HCT116 (cell line): ENCODE data around the gene RPL35. TPM values are rescaled to one million over a fixed set of nuclear protein-coding genes. Genes with fewer than 3 reads are reported as not detected.

Experiments used
- ATAC-seq: fragments of 200-7000 bp; cut with Tn5 transposase; 2 replicates; pipeline ENCODE4 v1.9.1; 2020; ENCODE audit warnings: mild to moderate bottlenecking, moderate library complexity
- BruUV-seq: library from RNA; stranded (reverse); fragments of 400-500 nt; replicated peaks from 2 replicates; lab custom pipeline; 2021; lab: Mats Ljungman, UMichigan
- CTCF ChIA-PET: fragments of 300-600 bp; sonication (Branson Sonifier 250); formaldehyde crosslinking; loops from one replicate; lab custom pipeline; 2021; ENCODE audit warnings: antibody characterized with exemption; lab: Charles Lee
- POLR2A ChIA-PET: fragments of 300-600, 350-600 bp; sonication (Branson Sonifier 250); formaldehyde crosslinking; loops from one replicate; lab custom pipeline; 2021; ENCODE audit warnings: antibody characterized with exemption; lab: Charles Lee
- RAD21 ChIA-PET, 2 experiments: fragments of 300-600 bp; sonication (Branson Sonifier 250); formaldehyde crosslinking; loops; one replicate each; lab custom pipeline; 2023; ENCODE audit warnings: low total read pairs in 2 of 2; ENCODE audit not compliant: uncharacterized antibody in 2 of 2, unreplicated experiment in 2 of 2, low non-redundant PET in 1 of 2; lab: Charles Lee
- DNase-seq: peaks from one replicate; pipeline ENCODE4 v3.0.0-alpha.2; 2010; ENCODE audit warnings: low read depth, low spot score
- H2AFZ ChIP-seq: fragments of 200-600 bp; shearing (Covaris generic), sonication (generic); 2 replicates; pipeline ENCODE4 v1.6.1; 2017; ENCODE audit warnings: low read depth, mixed run types, mixed read lengths, antibody characterized with exemption, low read length; ENCODE audit not compliant: poor library complexity, severe bottlenecking
- H3K27ac ChIP-seq: 2 replicates; pipeline ENCODE4 v1.5.1; 2012; ENCODE audit warnings: low read depth, low read length
- H3K27me3 ChIP-seq: fragments of 200-600 bp; sonication (generic); 2 replicates; pipeline ENCODE4 v1.6.1; 2016; ENCODE audit warnings: mixed run types, low read length, mixed read lengths; ENCODE audit not compliant: insufficient read depth
- H3K36me3 ChIP-seq, 2 experiments: fragments of 200-500 bp in 1 of 2; fragments of 200-600 bp in 1 of 2; sonication (Bioruptor generic) in 1 of 2; sonication (generic) in 1 of 2; 2 replicates each; pipeline versions ENCODE4 v1.5.1 to v1.6.1; 2014 to 2016; ENCODE audit warnings: low read length in 2 of 2, inconsistent platforms in 1 of 2, mixed read lengths in 1 of 2, mixed run types in 1 of 2; ENCODE audit not compliant: insufficient read depth in 2 of 2, control insufficient read depth in 1 of 2
- H3K4me1 ChIP-seq, 2 experiments: fragments of 200-600 bp in 1 of 2; sonication (generic) in 1 of 2; 2 replicates each; pipeline versions ENCODE4 v1.5.1 to v1.6.1; 2012 to 2017; ENCODE audit warnings: low read length in 2 of 2, inconsistent platforms in 1 of 2, mild to moderate bottlenecking in 1 of 2, mixed read lengths in 1 of 2, mixed run types in 1 of 2, moderate library complexity in 1 of 2; ENCODE audit not compliant: insufficient read depth in 2 of 2, control insufficient read depth in 1 of 2
- H3K4me2 ChIP-seq: fragments of 200-600 bp; sonication (generic); 2 replicates; pipeline ENCODE4 v1.6.1; 2017; ENCODE audit warnings: mixed run types, low read length, mixed read lengths
- H3K4me3 ChIP-seq, 2 experiments: fragments of 200-600 bp in 1 of 2; sonication (generic) in 1 of 2; replicated peaks in 1 of 2; 2 replicates each; pipeline ENCODE4 v1.5.1; 2011 to 2016; ENCODE audit warnings: low read length in 2 of 2, control low read depth in 1 of 2, low read depth in 1 of 2, mild to moderate bottlenecking in 1 of 2, mixed read lengths in 1 of 2, mixed run types in 1 of 2
- H3K79me2 ChIP-seq: fragments of 200-600 bp; sonication (generic); 2 replicates; pipeline ENCODE4 v1.6.1; 2017; ENCODE audit warnings: mild to moderate bottlenecking, mixed run types, low read length, moderate library complexity, mixed read lengths; ENCODE audit not compliant: insufficient read depth
- H3K9ac ChIP-seq: fragments of 200-600 bp; sonication (generic); 2 replicates; pipeline ENCODE4 v1.6.1; 2016; ENCODE audit warnings: low read length, mixed read lengths
- H3K9me2 ChIP-seq: fragments of 200-600 bp; sonication (generic), shearing (Covaris generic); 2 replicates; pipeline ENCODE4 v1.6.1; 2017; ENCODE audit warnings: mixed run types, mild to moderate bottlenecking, moderate library complexity; ENCODE audit not compliant: insufficient read depth
- H3K9me3 ChIP-seq, 2 experiments: fragments of 200-500 bp in 1 of 2; fragments of 200-600 bp in 1 of 2; sonication (Bioruptor generic) in 1 of 2; sonication (generic) in 1 of 2; 2 replicates each; pipeline ENCODE4 v1.6.1; 2014 to 2017; ENCODE audit warnings: low read length in 2 of 2, mixed read lengths in 2 of 2, inconsistent platforms in 1 of 2, low read depth in 1 of 2, mild to moderate bottlenecking in 1 of 2, mixed run types in 1 of 2, moderate library complexity in 1 of 2; ENCODE audit not compliant: control insufficient read depth in 1 of 2, insufficient read depth in 1 of 2
- H4K20me1 ChIP-seq: fragments of 200-600 bp; sonication (generic), shearing (Covaris generic); 2 replicates; pipeline ENCODE4 v1.6.1; 2017; ENCODE audit warnings: mixed run types, mild to moderate bottlenecking, moderate library complexity; ENCODE audit not compliant: insufficient read depth
- CBX3 ChIP-seq: IDR thresholded peaks from 2 replicates; pipeline ENCODE4 v1.6.1; 2012; ENCODE audit warnings: low read depth
- CEBPB ChIP-seq: IDR thresholded peaks from 2 replicates; pipeline ENCODE4 v1.6.1; 2012; ENCODE audit warnings: low read depth
- EGR1 ChIP-seq: IDR thresholded peaks from 2 replicates; pipeline ENCODE4 v1.6.1; 2012; ENCODE audit warnings: low read depth
- ELF1 ChIP-seq: IDR thresholded peaks from 2 replicates; pipeline ENCODE4 v1.6.1; 2012; ENCODE audit warnings: low read depth, borderline replicate concordance
- EZH2 ChIP-seq: fragments of 200-600 bp; sonication (generic); IDR thresholded peaks from 2 replicates; pipeline ENCODE4 v1.6.1; 2017; ENCODE audit warnings: antibody characterized with exemption, mixed run types
- EZH2phosphoT487 ChIP-seq: fragments of 200-600 bp; IDR thresholded peaks from 2 replicates; pipeline ENCODE4 v1.6.1; 2018; ENCODE audit warnings: antibody characterized with exemption, borderline replicate concordance
- POLR2AphosphoS5 ChIP-seq: IDR thresholded peaks from 2 replicates; pipeline ENCODE4 v1.6.1; 2011; ENCODE audit warnings: mild to moderate bottlenecking, low read depth, low read length, moderate library complexity
- SIN3A ChIP-seq: IDR thresholded peaks from 2 replicates; pipeline ENCODE4 v1.6.1; 2012; ENCODE audit warnings: low read depth
- SRF ChIP-seq: IDR thresholded peaks from 2 replicates; pipeline ENCODE4 v1.6.1; 2012; ENCODE audit warnings: low read depth
- ZFX ChIP-seq: fragments of 450-650 bp; IDR thresholded peaks from 2 replicates; pipeline ENCODE4 v1.6.1; 2017
- intact Hi-C: fragments of 100-400 bp; cut with micrococcal nuclease; formaldehyde crosslinking; loops from 2 replicates; pipeline ENCODE4 v1.10.0; 2022
- total RNA-seq: library from RNA; stranded (reverse); gene quantifications from one replicate; pipeline ENCODE4 v1.2.1, GENCODE V29; 2021; ENCODE audit not compliant: unreplicated experiment
- TF ChIP-seq, protein P1 (sequence below), 3 experiments: fragments of 200-600 bp in 1 of 3; sonication (generic) in 1 of 3; IDR thresholded peaks in 2 of 3; conservative IDR thresholded peaks in 1 of 3; 2 replicates each; pipeline ENCODE4 v1.5.1; 2012 to 2017; ENCODE audit warnings: low read depth in 2 of 3, low read length in 2 of 3, antibody characterized with exemption in 1 of 3, borderline replicate concordance in 1 of 3, control low read depth in 1 of 3, mild to moderate bottlenecking in 1 of 3, mixed read lengths in 1 of 3, mixed run types in 1 of 3, moderate library complexity in 1 of 3; ENCODE audit not compliant: insufficient read depth in 1 of 3
- TF ChIP-seq, protein P2 (sequence below): IDR thresholded peaks from 2 replicates; pipeline ENCODE4 v1.6.1; 2011; ENCODE audit warnings: mild to moderate bottlenecking, low read length, moderate library complexity; ENCODE audit not compliant: insufficient replicate concordance; ENCODE audit errors: extremely low read depth

The RPL35 gene
- total RNA-seq, 1 experiment from 2014 or later = 1,754 TPM

DNA sequence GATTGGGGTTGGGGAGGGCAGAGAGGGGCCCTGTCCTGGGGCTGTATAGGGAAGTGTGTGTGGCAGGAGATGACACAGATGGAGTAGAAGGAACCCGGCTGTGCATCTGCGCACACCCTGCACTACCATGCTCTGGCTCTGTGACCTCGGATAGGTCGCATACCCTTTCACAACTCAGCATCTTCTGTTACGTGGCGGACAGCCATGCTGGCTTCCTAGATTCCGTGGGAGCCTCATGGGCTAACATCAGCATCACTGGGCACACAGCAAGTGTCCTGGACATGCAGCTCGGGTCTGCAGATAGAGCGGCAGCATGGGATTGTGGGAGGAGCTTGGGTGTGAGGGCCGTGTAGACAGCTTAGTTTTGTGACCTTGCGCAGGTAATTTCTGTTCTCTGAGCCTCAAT is 9.4 kb upstream of the RPL35 start:
- CTCF ChIA-PET = no interaction called here

More for the DNA sequence above, 9.4 kb upstream of the RPL35 start:
- BruUV-seq = no TSS peak
- ATAC-seq = no peak
- POLR2A ChIA-PET = interaction anchor here (0.6 to 1.5 kb wide), 2 partner anchors 10 to 267 kb away, joined by 4 read pairs; partner anchors contain the start of gene RPL35
- RAD21 ChIA-PET = no interaction called here
- Histone ChIP-seq H3K9me3 (no peaks in the 10 kb centered on the region), H3K27ac (peak overlapping the region; percentile 10; the same call in 1 of the 2 replicates), H3K4me1 (peaks cover 19 to 48% of the 10 kb centered on the region in 2 experiments), H4K20me1 (peaks cover 20% of the 10 kb centered on the region; the same call in 1 of the 2 replicates), H2AFZ (no peak overlapping the region), H3K9ac (peak overlapping the region; percentile 98; the same call in 1 of the 2 replicates), H3K4me2 (peak overlapping the region; percentile 84), H3K9me2 (no peaks in the 10 kb centered on the region), H3K36me3 (peaks cover 16 to 40% of the 10 kb centered on the region in 2 experiments; a peak in 3 of 4 replicates), H3K4me3 (peak overlapping the region in 1 of 2 experiments; percentile 91; a peak in 2 of 4 replicates), H3K79me2 (peaks cover 90% of the 10 kb centered on the region), H3K27me3 (no peaks in the 10 kb centered on the region)
- no peak for DNase-seq
- TF ChIP-seq ZFX (no peak), SRF (no peak), POLR2AphosphoS5 (no peak), ELF1 (no peak), CEBPB (no peak), CBX3 (no peak), EZH2phosphoT487 (no peak), EZH2 (no peak), SIN3A (no peak), EGR1 (no peak)
- TF ChIP-seq, protein P1, sequence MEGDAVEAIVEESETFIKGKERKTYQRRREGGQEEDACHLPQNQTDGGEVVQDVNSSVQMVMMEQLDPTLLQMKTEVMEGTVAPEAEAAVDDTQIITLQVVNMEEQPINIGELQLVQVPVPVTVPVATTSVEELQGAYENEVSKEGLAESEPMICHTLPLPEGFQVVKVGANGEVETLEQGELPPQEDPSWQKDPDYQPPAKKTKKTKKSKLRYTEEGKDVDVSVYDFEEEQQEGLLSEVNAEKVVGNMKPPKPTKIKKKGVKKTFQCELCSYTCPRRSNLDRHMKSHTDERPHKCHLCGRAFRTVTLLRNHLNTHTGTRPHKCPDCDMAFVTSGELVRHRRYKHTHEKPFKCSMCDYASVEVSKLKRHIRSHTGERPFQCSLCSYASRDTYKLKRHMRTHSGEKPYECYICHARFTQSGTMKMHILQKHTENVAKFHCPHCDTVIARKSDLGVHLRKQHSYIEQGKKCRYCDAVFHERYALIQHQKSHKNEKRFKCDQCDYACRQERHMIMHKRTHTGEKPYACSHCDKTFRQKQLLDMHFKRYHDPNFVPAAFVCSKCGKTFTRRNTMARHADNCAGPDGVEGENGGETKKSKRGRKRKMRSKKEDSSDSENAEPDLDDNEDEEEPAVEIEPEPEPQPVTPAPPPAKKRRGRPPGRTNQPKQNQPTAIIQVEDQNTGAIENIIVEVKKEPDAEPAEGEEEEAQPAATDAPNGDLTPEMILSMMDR (IDR thresholded peaks at IDR 0.05 in 2 of 3, conservative IDR thresholded peaks at IDR 0.05 in 1 of 3; ENCODE audit: borderline replicate concordance in 1 of 3, insufficient read depth in 1 of 3, low read depth in 2 of 3, low read length in 2 of 3) = no peak
- TF ChIP-seq, protein P2, sequence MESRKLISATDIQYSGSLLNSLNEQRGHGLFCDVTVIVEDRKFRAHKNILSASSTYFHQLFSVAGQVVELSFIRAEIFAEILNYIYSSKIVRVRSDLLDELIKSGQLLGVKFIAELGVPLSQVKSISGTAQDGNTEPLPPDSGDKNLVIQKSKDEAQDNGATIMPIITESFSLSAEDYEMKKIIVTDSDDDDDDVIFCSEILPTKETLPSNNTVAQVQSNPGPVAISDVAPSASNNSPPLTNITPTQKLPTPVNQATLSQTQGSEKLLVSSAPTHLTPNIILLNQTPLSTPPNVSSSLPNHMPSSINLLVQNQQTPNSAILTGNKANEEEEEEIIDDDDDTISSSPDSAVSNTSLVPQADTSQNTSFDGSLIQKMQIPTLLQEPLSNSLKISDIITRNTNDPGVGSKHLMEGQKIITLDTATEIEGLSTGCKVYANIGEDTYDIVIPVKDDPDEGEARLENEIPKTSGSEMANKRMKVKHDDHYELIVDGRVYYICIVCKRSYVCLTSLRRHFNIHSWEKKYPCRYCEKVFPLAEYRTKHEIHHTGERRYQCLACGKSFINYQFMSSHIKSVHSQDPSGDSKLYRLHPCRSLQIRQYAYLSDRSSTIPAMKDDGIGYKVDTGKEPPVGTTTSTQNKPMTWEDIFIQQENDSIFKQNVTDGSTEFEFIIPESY = no peak
- intact Hi-C loops = no loop called here
